SU-DHL-6 (cell line): ENCODE results near the gene DRD3.

Experiments
- H2AFZ ChIP-seq: fragments of 200-600 bp; sonication (generic); 2 replicates; pipeline ENCODE4 v1.6.1; 2014; ENCODE audit warnings: low read depth, mild to moderate bottlenecking, moderate library complexity, mixed read lengths, antibody characterized with exemption, low read length; ENCODE audit not compliant: severe bottlenecking
- H3F3A ChIP-seq: fragments of 200-600 bp; shearing (Covaris generic); 2 replicates; pipeline ENCODE4 v1.6.0; 2016; ENCODE audit warnings: antibody characterized with exemption, mild to moderate bottlenecking; ENCODE audit not compliant: insufficient read depth
- H3K27ac ChIP-seq: fragments of 200-600 bp; sonication (generic); 2 replicates; pipeline ENCODE4 v1.5.1; 2016; ENCODE audit warnings: low read depth, mild to moderate bottlenecking, low read length, moderate library complexity, mixed read lengths
- H3K27me3 ChIP-seq: fragments of 200-600 bp; sonication (generic), shearing (Covaris generic); 2 replicates; pipeline ENCODE4 v1.6.0; 2014; ENCODE audit warnings: mild to moderate bottlenecking, low read length
- H3K36me3 ChIP-seq: fragments of 200-600 bp; sonication (generic); 2 replicates; pipeline ENCODE4 v1.6.1; 2014; ENCODE audit warnings: mild to moderate bottlenecking, low read length, mixed read lengths
- H3K4me2 ChIP-seq: fragments of 300-600, 200-600 bp; shearing (Covaris generic), sonication (generic); 2 replicates; pipeline ENCODE4 v1.6.0; 2014; ENCODE audit warnings: low read length, low read depth, mild to moderate bottlenecking; ENCODE audit not compliant: poor library complexity, severe bottlenecking
- H3K4me3 ChIP-seq: fragments of 200-600 bp; sonication (generic); 2 replicates; pipeline ENCODE4 v1.5.1; 2014; ENCODE audit warnings: antibody characterized with exemption, low read length, mild to moderate bottlenecking, mixed read lengths; ENCODE audit not compliant: insufficient read depth, poor library complexity, severe bottlenecking
- H3K79me2 ChIP-seq: fragments of 200-600 bp; sonication (generic); 2 replicates; pipeline ENCODE4 v1.6.1; 2014; ENCODE audit warnings: mild to moderate bottlenecking, low read length, moderate library complexity; ENCODE audit not compliant: insufficient read depth
- H3K9ac ChIP-seq: fragments of 200-600 bp; sonication (generic); 2 replicates; pipeline ENCODE4 v1.7.0; 2014; ENCODE audit warnings: mild to moderate bottlenecking, low read length
- H3K9me2 ChIP-seq: fragments of 200-600 bp; sonication (generic); replicated peaks from 2 replicates; pipeline ENCODE4 v1.6.1; 2014; ENCODE audit warnings: low read length; ENCODE audit not compliant: insufficient read depth
- H3K9me3 ChIP-seq: fragments of 200-600 bp; sonication (generic); 2 replicates; pipeline ENCODE4 v1.6.1; 2014; ENCODE audit warnings: low read length, mixed read lengths; ENCODE audit not compliant: insufficient read depth
- H4K20me1 ChIP-seq: fragments of 200-600 bp; sonication (generic); 2 replicates; pipeline ENCODE4 v1.6.1; 2014; ENCODE audit warnings: low read depth, mild to moderate bottlenecking, antibody characterized with exemption, low read length, moderate library complexity, mixed read lengths
- CTCF ChIP-seq: fragments of 200-600 bp; sonication (generic); IDR thresholded peaks from one replicate; pipeline ENCODE4 v1.5.1; 2017; ENCODE audit warnings: antibody characterized with exemption, mild to moderate bottlenecking, low read length, moderate library complexity; ENCODE audit not compliant: insufficient read depth, poor library complexity, severe bottlenecking
- EZH2phosphoT487 ChIP-seq: fragments of 200-600 bp; sonication (generic), shearing (Covaris generic); conservative IDR thresholded peaks from 2 replicates; pipeline ENCODE4 v1.6.1; 2018; ENCODE audit warnings: mild to moderate bottlenecking, antibody characterized with exemption, low read length, moderate library complexity, mixed read lengths

The DRD3 gene

GRCh38 chr3:114104414-114104813 is 74.4 kb downstream of the DRD3 start:
- TF ChIP-seq CTCF (no peak), EZH2phosphoT487 (no peak)
- no peak overlapping the region for H3K9ac ChIP-seq
- H3K9me2 ChIP-seq, result no peaks in the 10 kb centered on the region
- H3K4me3 ChIP-seq, result no peak overlapping the region
- H3K27ac ChIP-seq, result no peak overlapping the region
- no peaks in the 10 kb centered on the region for H4K20me1 ChIP-seq
- H3K4me2 ChIP-seq, result no peak overlapping the region
- H3K27me3 ChIP-seq, result no peaks in the 10 kb centered on the region
- H3K9me3 ChIP-seq, result no peaks in the 10 kb centered on the region
- no peaks in the 10 kb centered on the region for H3K36me3 ChIP-seq
- no peaks in the 10 kb centered on the region for H3K79me2 ChIP-seq
- H3F3A ChIP-seq, result no peaks in the 10 kb centered on the region
- no peak overlapping the region for H2AFZ ChIP-seq

GRCh38 chr3:114103858-114104257 is 75.0 kb downstream of the DRD3 start:
- TF ChIP-seq EZH2phosphoT487 (no peak), CTCF (no peak)
- H3K4me3 ChIP-seq, result no peak overlapping the region

GRCh38 chr3:114103181-114103580 is 75.7 kb downstream of the DRD3 start:
- Histone ChIP-seq H3F3A (no peaks in the 10 kb centered on the region), H3K9me3 (no peaks in the 10 kb centered on the region), H3K4me3 (no peak overlapping the region), H4K20me1 (no peaks in the 10 kb centered on the region), H3K9me2 (no peaks in the 10 kb centered on the region), H3K27ac (no peak overlapping the region), H2AFZ (no peak overlapping the region), H3K27me3 (no peaks in the 10 kb centered on the region), H3K36me3 (no peaks in the 10 kb centered on the region), H3K79me2 (no peaks in the 10 kb centered on the region), H3K4me2 (no peak overlapping the region), H3K9ac (no peak overlapping the region)
- TF ChIP-seq CTCF (no peak), EZH2phosphoT487 (no peak)

More at GRCh38 chr3:114103858-114104257, 75.0 kb downstream of the DRD3 start:
- Histone ChIP-seq H2AFZ (no peak overlapping the region), H3K79me2 (no peaks in the 10 kb centered on the region), H3K4me2 (no peak overlapping the region), H3K9me2 (no peaks in the 10 kb centered on the region), H3K27ac (no peak overlapping the region), H3K9ac (no peak overlapping the region), H4K20me1 (no peaks in the 10 kb centered on the region), H3F3A (no peaks in the 10 kb centered on the region), H3K27me3 (no peaks in the 10 kb centered on the region), H3K36me3 (no peaks in the 10 kb centered on the region), H3K9me3 (no peaks in the 10 kb centered on the region)

- Histone ChIP-seq H3F3A (no peaks in the 10 kb centered on the region), H3K4me3 (no peak overlapping the region), H3K9ac (no peak overlapping the region), H3K79me2 (no peaks in the 10 kb centered on the region), H3K4me2 (no peak overlapping the region), H4K20me1 (no peaks in the 10 kb centered on the region), H3K27ac (no peak overlapping the region), H3K36me3 (no peaks in the 10 kb centered on the region), H2AFZ (no peak overlapping the region), H3K27me3 (no peaks in the 10 kb centered on the region), H3K9me3 (no peaks in the 10 kb centered on the region), H3K9me2 (no peaks in the 10 kb centered on the region)
- no peak for TF ChIP-seq EZH2phosphoT487
- TF ChIP-seq CTCF, result no peak
Observed at GRCh38 chr3:114101101-114101500, 77.8 kb downstream of the DRD3 start.
